Endothelial cell of umbilical vein (primary cell): ENCODE results near the gene KRT82. TPM values are rescaled to one million over a fixed set of nuclear protein-coding genes. Genes with fewer than 3 reads are reported as not detected.

Experiments
- BruUV-seq: library from RNA; stranded (reverse); fragments of 400-500 nt; replicated peaks from 2 replicates; lab custom pipeline; 2021; lab: Mats Ljungman, UMichigan
- CTCF ChIA-PET: fragments of 300-600, 350-600 bp; sonication (Branson Sonifier 250); formaldehyde crosslinking; loops from one replicate; lab custom pipeline; 2021; ENCODE audit warnings: antibody characterized with exemption, inconsistent platforms; lab: Charles Lee
- POLR2A ChIA-PET: fragments of 300-600, 350-600 bp; sonication (Branson Sonifier 250); formaldehyde crosslinking; loops from one replicate; lab custom pipeline; 2021; ENCODE audit warnings: antibody characterized with exemption, inconsistent platforms; lab: Charles Lee
- DNase-seq: peaks from one replicate; pipeline ENCODE4 v3.0.0-alpha.2; 2011; ENCODE audit warnings: low read depth, low spot score
- FAIRE-seq: peaks from 2 replicates; lab custom pipeline; 2011; peaks lifted over from hg19 to GRCh38; lab: Jason Lieb, UNC
- H2AFZ ChIP-seq: 2 replicates; pipeline ENCODE4 v1.6.0; 2012; ENCODE audit warnings: low read depth, low read length, control low read depth, inconsistent platforms
- H3K27ac ChIP-seq: 2 replicates; pipeline ENCODE4 v1.5.1; 2011; ENCODE audit warnings: low read depth, mild to moderate bottlenecking, control low read depth, low read length, moderate library complexity; ENCODE audit not compliant: insufficient read depth
- H3K27me3 ChIP-seq, 2 experiments: 2 replicates each; pipeline versions ENCODE4 v1.6.0 to v1.6.1; 2011; ENCODE audit warnings: low read length in 2 of 2, mixed read lengths in 1 of 2; ENCODE audit not compliant: control insufficient read depth in 2 of 2, insufficient read depth in 2 of 2
- H3K36me3 ChIP-seq, 2 experiments: 2 replicates in 1 of 2; 3 replicates in 1 of 2; pipeline ENCODE4 v1.5.1; 2011; ENCODE audit warnings: low read length in 2 of 2, mild to moderate bottlenecking in 1 of 2, moderate library complexity in 1 of 2; ENCODE audit not compliant: control insufficient read depth in 2 of 2, insufficient read depth in 2 of 2; ENCODE audit errors: extremely low read depth in 1 of 2
- H3K4me1 ChIP-seq: 3 replicates; pipeline ENCODE4 v1.5.1; 2011; ENCODE audit warnings: mild to moderate bottlenecking, low read length; ENCODE audit not compliant: control insufficient read depth, insufficient read depth; ENCODE audit errors: extremely low read depth
- H3K4me2 ChIP-seq: 2 replicates; pipeline ENCODE4 v1.6.1; 2011; ENCODE audit warnings: low read length, control low read depth, mixed read lengths; ENCODE audit not compliant: insufficient read depth
- H3K4me3 ChIP-seq, 3 experiments: fragments of 200-600 bp in 1 of 3; sonication (generic), shearing (Covaris generic) in 1 of 3; replicated peaks in 1 of 3; 2 replicates each; pipeline ENCODE4 v1.5.1; 2011 to 2016; ENCODE audit warnings: control low read depth in 3 of 3, low read length in 3 of 3, mild to moderate bottlenecking in 2 of 3, inconsistent platforms in 1 of 3, low read depth in 1 of 3, moderate library complexity in 1 of 3; ENCODE audit not compliant: insufficient read depth in 1 of 3
- H3K79me2 ChIP-seq: 2 replicates; pipeline ENCODE4 v1.6.0; 2012; ENCODE audit warnings: low read length, inconsistent platforms; ENCODE audit not compliant: control insufficient read depth, insufficient read depth
- H3K9ac ChIP-seq: replicated peaks from 2 replicates; pipeline ENCODE3; 2011; ENCODE audit warnings: low read length, control low read depth; ENCODE audit not compliant: insufficient read depth; ENCODE audit errors: extremely low read depth
- H3K9me1 ChIP-seq: replicated peaks from 3 replicates; pipeline ENCODE4 v1.6.0; 2011; ENCODE audit warnings: mild to moderate bottlenecking, low read length; ENCODE audit not compliant: control insufficient read depth, insufficient read depth; ENCODE audit errors: extremely low read depth
- H3K9me3 ChIP-seq: replicated peaks from 2 replicates; pipeline ENCODE4 v1.5.1; 2012; ENCODE audit warnings: low read length, inconsistent platforms; ENCODE audit not compliant: control insufficient read depth, insufficient read depth
- H4K20me1 ChIP-seq: replicated peaks from 2 replicates; pipeline ENCODE3; 2011; ENCODE audit warnings: mild to moderate bottlenecking, low read length; ENCODE audit not compliant: control insufficient read depth, insufficient read depth; ENCODE audit errors: extremely low read depth
- CTCF ChIP-seq, 2 donors: IDR thresholded peaks; 1 replicate in 1 of 2; 2 replicates in 1 of 2; pipeline ENCODE4 v1.5.1; 2011; ENCODE audit warnings: low read length in 2 of 2, mild to moderate bottlenecking in 2 of 2, moderate library complexity in 2 of 2, control low read depth in 1 of 2, inconsistent platforms in 1 of 2, low read depth in 1 of 2; ENCODE audit not compliant: insufficient read depth in 1 of 2; ENCODE audit errors: extremely low read depth in 1 of 2
- EZH2 ChIP-seq: IDR thresholded peaks from 2 replicates; pipeline ENCODE4 v1.6.1; 2012; ENCODE audit warnings: borderline replicate concordance, low read depth, mild to moderate bottlenecking, moderate library complexity, low read length, inconsistent platforms; ENCODE audit not compliant: severe bottlenecking
- FOS ChIP-seq: IDR thresholded peaks from 2 replicates; pipeline ENCODE4 v1.6.1; 2011; ENCODE audit warnings: mild to moderate bottlenecking, low read length, moderate library complexity, borderline replicate concordance; ENCODE audit not compliant: insufficient read depth
- GATA2 ChIP-seq: IDR thresholded peaks from 2 replicates; pipeline ENCODE4 v1.7.0; 2011; ENCODE audit warnings: low read depth, mild to moderate bottlenecking, moderate library complexity, mixed read lengths, low read length; ENCODE audit not compliant: insufficient read length, insufficient read depth
- MAX ChIP-seq: IDR thresholded peaks from 2 replicates; pipeline ENCODE4 v1.6.1; 2011; ENCODE audit not compliant: insufficient read depth, insufficient read length
- MYC ChIP-seq: IDR thresholded peaks from one replicate; pipeline ENCODE4 v1.6.1; 2011; ENCODE audit warnings: mild to moderate bottlenecking, low read depth, low read length
- POLR2A ChIP-seq: IDR thresholded peaks from 2 replicates; pipeline ENCODE4 v1.6.1; 2012; ENCODE audit warnings: low read depth, mild to moderate bottlenecking, control low read depth, low read length
- POLR2AphosphoS5 ChIP-seq: IDR thresholded peaks from 2 replicates; pipeline ENCODE4 v1.6.1; 2012; ENCODE audit warnings: low read depth, mild to moderate bottlenecking, control low read depth, low read length, moderate library complexity; ENCODE audit not compliant: insufficient read depth
- dilution Hi-C: fragments of 300-500 bp; cut with MboI; formaldehyde crosslinking; loops from one replicate; pipeline ENCODE4 v1.15.0; 2019; ENCODE audit warnings: low sequenced_read_pairs; ENCODE audit not compliant: extremely low pct_ligation_motif_present
- intact Hi-C: fragments of 100-400 bp; cut with micrococcal nuclease; formaldehyde crosslinking; loops from one replicate; pipeline ENCODE4 v1.10.0; 2022
- polyA plus RNA-seq, 4 experiments: library from polyadenylated mRNA; depleted of rRNA in 3 of 4; stranded (reverse) in 3 of 4; unstranded in 1 of 4; fragments of >200 nt; gene quantifications; 2 replicates each; pipeline versions ENCODE4 v1.2.1 to v1.2.3, GENCODE V29; 2011 to 2012; ENCODE audit warnings: missing spikeins in 1 of 4
- total RNA-seq: library from RNA; stranded (reverse); gene quantifications from 2 replicates; pipeline ENCODE4 v1.2.3, GENCODE V29; 2021

KRT82 gene
- total and polyA plus RNA-seq, 2 donors (not counting 3 experiments of a cell fraction or from before 2014, with no cell fraction given), result not detected

GRCh38 chr12:52452101-52452500 lies 46.0 kb upstream of the KRT82 start, which contains the start of gene KRT6B:
Gene KRT6B, minus strand, starts transcription at chr12:52452146. Its CDS starts 68 bp downstream, at chr12:52452078.
- Histone ChIP-seq H3K4me2 (no peak within 1 kb of the TSS), H4K20me1 (no peaks in the 10 kb centered on the region), H3K9me3 (no peaks in the 10 kb centered on the region), H2AFZ (no peak within 1 kb of the TSS), H3K9me1 (no peaks in the 10 kb centered on the region), H3K4me1 (no peaks in the 10 kb centered on the region), H3K9ac (no peak within 1 kb of the TSS), H3K36me3 (no peaks in the 10 kb centered on the region), H3K27me3 (peaks cover 6 to 9% of the 10 kb centered on the region in 2 experiments), H3K27ac (no peak within 1 kb of the TSS), H3K4me3 (no peak within 1 kb of the TSS), H3K79me2 (no peaks in the 10 kb centered on the region)
- no peak for FAIRE-seq
- BruUV-seq, result no TSS peak
- no peak for DNase-seq
- intact Hi-C loops, result no loop called here
- POLR2A ChIA-PET, result no interaction called here
- CTCF ChIA-PET, result no interaction called here
- TF ChIP-seq GATA2, result no peak
- no peak for TF ChIP-seq POLR2A
- TF ChIP-seq POLR2AphosphoS5, result no peak
- TF ChIP-seq FOS, result no peak
- no peak for TF ChIP-seq EZH2
- no peak for TF ChIP-seq CTCF (IDR thresholded peaks at IDR 0.05; ENCODE audit: extremely low read depth in 1 of 2, insufficient read depth in 1 of 2, low read depth in 1 of 2, low read length in 2 of 2)
- no peak for TF ChIP-seq MAX
- TF ChIP-seq MYC, result no peak
- dilution Hi-C loops, result no loop called here
